CD4-positive, alpha-beta T cell treated with Interleukin-17A for 4 hours (primary cell): ENCODE results near the gene PKP3.
A peak's percentile ranks its signal among the peaks of the same experiment; 100 is the strongest.

ENCODE experiments used
- DNase-seq: peaks from one replicate; pipeline ENCODE4 v3.0.0-alpha.2; 2020; ENCODE audit warnings: mixed read lengths

Gene PKP3

GRCh38 chr11:449889-450808 is 56.1 kb downstream of the PKP3 start, which contains the start of gene PTDSS2:
Gene PTDSS2, plus strand, starts transcription at chr11:450279. Its CDS starts 177 bp downstream, at chr11:450456.
- peak; percentile 95 for DNase-seq

GRCh38 chr11:450809-451451 is 56.9 kb downstream of the PKP3 start:
- DNase-seq = peak; percentile 87

GRCh38 chr11:451738-452137 is 57.7 kb downstream of the PKP3 start:
- no peak for DNase-seq

GRCh38 chr11:452203-452744 is 58.3 kb downstream of the PKP3 start:
- no peak for DNase-seq

- no peak for DNase-seq
Measured at GRCh38 chr11:452916-453527, 59.0 kb downstream of the PKP3 start.

- no peak for DNase-seq
Measured at GRCh38 chr11:453564-453963, 59.6 kb downstream of the PKP3 start.

- no peak for DNase-seq
Measured at GRCh38 chr11:454043-454442, 60.0 kb downstream of the PKP3 start.
